K562 (cell line): ENCODE data around the gene RGL4. TPM values are rescaled to one million over a fixed set of nuclear protein-coding genes. Genes with fewer than 3 reads are reported as not detected.

Experiments used
- ARID3B ChIP-seq: fragments of 250-450 bp; sonication (Bioruptor Pico); IDR thresholded peaks from 2 replicates; pipeline ENCODE4 v1.4.0; 2020; ENCODE audit warnings: borderline replicate concordance
- CBX2 ChIP-seq: fragments of 200-600 bp; sonication (generic); IDR thresholded peaks from one replicate; pipeline ENCODE4 v1.6.1; 2012; ENCODE audit warnings: mild to moderate bottlenecking, low read length, inconsistent platforms; ENCODE audit not compliant: insufficient read depth, poor library complexity, severe bottlenecking
- CTCFL ChIP-seq: IDR thresholded peaks from 2 replicates; pipeline ENCODE4 v1.6.1; 2011; ENCODE audit warnings: borderline replicate concordance, low read depth, mild to moderate bottlenecking, moderate library complexity, low read length; ENCODE audit not compliant: insufficient read depth, poor library complexity, severe bottlenecking
- GABPB1 ChIP-seq: sonication (generic); formaldehyde crosslinking; IDR thresholded peaks from 2 replicates; pipeline ENCODE4 v1.8.0; 2022; ENCODE audit warnings: mild to moderate bottlenecking, missing genetic modification reagents
- HDAC1 ChIP-seq, 2 experiments: fragments of 450-650 bp; IDR thresholded peaks; 2 replicates each; pipeline ENCODE4 v1.6.1; 2016 to 2017; ENCODE audit warnings: inconsistent platforms in 1 of 2, mild to moderate bottlenecking in 1 of 2, moderate library complexity in 1 of 2
- KLF10 ChIP-seq: fragments of 250-450 bp; sonication (Bioruptor Pico); IDR thresholded peaks from 2 replicates; pipeline ENCODE4 v1.6.1; 2021; ENCODE audit warnings: matching md5 sums
- MEF2A ChIP-seq: IDR thresholded peaks from 2 replicates; pipeline ENCODE4 v1.6.1; 2011; ENCODE audit warnings: low read depth, mild to moderate bottlenecking, low read length, moderate library complexity; ENCODE audit not compliant: control insufficient read depth
- NCOA1 ChIP-seq: fragments of 450-650 bp; IDR thresholded peaks from 2 replicates; pipeline ENCODE4 v1.6.1; 2016; ENCODE audit warnings: low read depth
- NCOA2 ChIP-seq, 2 experiments: fragments of 450-650 bp; IDR thresholded peaks; 2 replicates each; pipeline ENCODE4 v1.6.1; 2018; ENCODE audit warnings: mild to moderate bottlenecking in 2 of 2, moderate library complexity in 1 of 2; ENCODE audit not compliant: partially characterized antibody in 2 of 2
- RFX1 ChIP-seq: fragments of 450-650 bp; IDR thresholded peaks from 2 replicates; pipeline ENCODE4 v1.6.1; 2016; ENCODE audit warnings: mild to moderate bottlenecking, moderate library complexity
- SIRT6 ChIP-seq: IDR thresholded peaks from one replicate; pipeline ENCODE4 v1.6.1; 2012; ENCODE audit warnings: low read depth, mild to moderate bottlenecking, control low read depth, inconsistent platforms, low read length, moderate library complexity
- SPI1 ChIP-seq: IDR thresholded peaks from 2 replicates; pipeline ENCODE4 v1.6.1; 2011; ENCODE audit warnings: low read depth, low read length, control low read depth, borderline replicate concordance
- STAT5B ChIP-seq: fragments of 250-450 bp; sonication (Bioruptor Pico); IDR thresholded peaks from 2 replicates; pipeline ENCODE4 v1.8.0; 2021; ENCODE audit warnings: mild to moderate bottlenecking, inconsistent platforms
- TAF15 ChIP-seq: fragments of 200-400 bp; formaldehyde crosslinking; IDR thresholded peaks from 2 replicates; pipeline ENCODE4 v1.6.1; 2017; ENCODE audit warnings: mild to moderate bottlenecking, low read depth, low read length, moderate library complexity
- TEAD4 ChIP-seq, 2 experiments: sonication (generic) in 1 of 2; formaldehyde crosslinking in 1 of 2; IDR thresholded peaks; 2 replicates each; pipeline versions ENCODE4 v1.6.1 to v1.8.0; 2012 to 2022; ENCODE audit warnings: borderline replicate concordance in 1 of 2, inconsistent platforms in 1 of 2, low read length in 1 of 2, mild to moderate bottlenecking in 1 of 2, missing genetic modification reagents in 1 of 2
- XRCC5 ChIP-seq: fragments of 200-400 bp; formaldehyde crosslinking; IDR thresholded peaks from 2 replicates; pipeline ENCODE4 v1.6.1; 2017; ENCODE audit warnings: low read depth, mild to moderate bottlenecking, low read length
- ZBTB8A ChIP-seq: fragments of 450-650 bp; IDR thresholded peaks from 2 replicates; pipeline ENCODE4 v1.6.1; 2018; ENCODE audit warnings: mild to moderate bottlenecking, moderate library complexity; ENCODE audit not compliant: partially characterized antibody
- ZNF316 ChIP-seq: fragments of 450-650 bp; IDR thresholded peaks from 2 replicates; pipeline ENCODE4 v1.6.1; 2016
- ZNF347 ChIP-seq: fragments of 450-650 bp; formaldehyde crosslinking; IDR thresholded peaks from 2 replicates; pipeline ENCODE4 v1.4.0; 2020; ENCODE audit warnings: low read depth, mild to moderate bottlenecking, moderate library complexity
- ZNF507 ChIP-seq: conservative IDR thresholded peaks from 2 replicates; pipeline ENCODE4 v1.6.1; 2017; ENCODE audit warnings: missing genetic modification characterization, missing compliant biosample characterization
- ZNF512 ChIP-seq: IDR thresholded peaks from 2 replicates; pipeline ENCODE4 v1.6.1; 2016; ENCODE audit warnings: missing genetic modification characterization, missing compliant biosample characterization
- ZNF57 ChIP-seq: fragments of 450-650 bp; formaldehyde crosslinking; IDR thresholded peaks from 2 replicates; pipeline ENCODE4 v1.4.0; 2020; ENCODE audit warnings: mild to moderate bottlenecking, moderate library complexity
- ZNF75A ChIP-seq: fragments of 450-650 bp; formaldehyde crosslinking; IDR thresholded peaks from 2 replicates; pipeline ENCODE4 v1.4.0; 2020; ENCODE audit warnings: mild to moderate bottlenecking
- polyA plus RNA-seq, 8 experiments: library from polyadenylated mRNA; depleted of rRNA in 4 of 8; stranded (reverse) in 5 of 8; unstranded in 3 of 8; fragments of >200 nt; fragmentation: Nextera tagmentation in 2 of 8; fragmentation: Illumina TruSeq in 1 of 8; extraction: Ambion mirVana in 2 of 8; extraction: Trizol in 1 of 8; gene quantifications; 2 replicates each; pipeline versions ENCODE4 v1.2.1 to v1.2.3, GENCODE V29; 2011 to 2014; ENCODE audit warnings: inconsistent platforms in 1 of 8, missing spikeins in 1 of 8
- total RNA-seq, 7 experiments: library from RNA; depleted of rRNA in 6 of 7; stranded (reverse); fragments of >200 nt in 6 of 7; fragmentation: Illumina TruSeq in 2 of 7; extraction: Trizol in 2 of 7; gene quantifications; 2 replicates each; pipeline versions ENCODE4 v1.2.1 to v1.2.3, GENCODE V29; 2011 to 2021; ENCODE audit warnings: low replicate concordance in 1 of 7

Gene RGL4
- total and polyA plus RNA-seq, 9 of the 15 experiments (the other 6 are each of a cell fraction or from before 2014, with no cell fraction given), result not detected

GRCh38 chr22:23716811-23717801, 26.3 kb downstream of the RGL4 start (continued):
- TF ChIP-seq MEF2A (no peak), ZBTB8A (no peak), CBX2 (no peak), KLF10 (CRISPR knock-in tag) (no peak), ZNF316 (no peak), RFX1 (no peak), TEAD4 (IDR thresholded peaks at IDR 0.05; ENCODE audit: low read length) (no peak), TEAD4 (CRISPR knock-in tag; IDR thresholded peaks at IDR 0.05; ENCODE audit: borderline replicate concordance) (no peak), ZNF507 (tag) (no peak), SPI1 (no peak), TAF15 (no peak), NCOA1 (no peak), ZNF75A (no peak), STAT5B (CRISPR knock-in tag) (no peak), SIRT6 (no peak), HDAC1 (IDR thresholded peaks at IDR 0.05) (peak in 1 of 2 experiments; percentile 73; a peak in 2 of 4 replicates), ZNF57 (CRISPR knock-in tag) (no peak), CTCFL (no peak), ARID3B (no peak), XRCC5 (no peak), ZNF347 (CRISPR knock-in tag) (no peak), GABPB1 (CRISPR knock-in tag) (peak; percentile 74), ZNF512 (tag) (no peak), NCOA2 (IDR thresholded peaks at IDR 0.05; ENCODE audit: partially characterized antibody in 2 of 2) (no peak)
